Measurements from ENCODE around the gene USP9Y. TPM values are rescaled to one million over a fixed set of nuclear protein-coding genes. Genes with fewer than 3 reads are reported as not detected.

USP9Y gene
- 6.7 and 8.2 TPM in 2 replicates for total RNA-seq

GRCh38 chrY:12701181-12701695 is at the start of gene USP9Y:
Gene USP9Y (plus strand): TSS chrY:12701231. CDS start chrY:12709448, 8,217 bp downstream.

DNA sequence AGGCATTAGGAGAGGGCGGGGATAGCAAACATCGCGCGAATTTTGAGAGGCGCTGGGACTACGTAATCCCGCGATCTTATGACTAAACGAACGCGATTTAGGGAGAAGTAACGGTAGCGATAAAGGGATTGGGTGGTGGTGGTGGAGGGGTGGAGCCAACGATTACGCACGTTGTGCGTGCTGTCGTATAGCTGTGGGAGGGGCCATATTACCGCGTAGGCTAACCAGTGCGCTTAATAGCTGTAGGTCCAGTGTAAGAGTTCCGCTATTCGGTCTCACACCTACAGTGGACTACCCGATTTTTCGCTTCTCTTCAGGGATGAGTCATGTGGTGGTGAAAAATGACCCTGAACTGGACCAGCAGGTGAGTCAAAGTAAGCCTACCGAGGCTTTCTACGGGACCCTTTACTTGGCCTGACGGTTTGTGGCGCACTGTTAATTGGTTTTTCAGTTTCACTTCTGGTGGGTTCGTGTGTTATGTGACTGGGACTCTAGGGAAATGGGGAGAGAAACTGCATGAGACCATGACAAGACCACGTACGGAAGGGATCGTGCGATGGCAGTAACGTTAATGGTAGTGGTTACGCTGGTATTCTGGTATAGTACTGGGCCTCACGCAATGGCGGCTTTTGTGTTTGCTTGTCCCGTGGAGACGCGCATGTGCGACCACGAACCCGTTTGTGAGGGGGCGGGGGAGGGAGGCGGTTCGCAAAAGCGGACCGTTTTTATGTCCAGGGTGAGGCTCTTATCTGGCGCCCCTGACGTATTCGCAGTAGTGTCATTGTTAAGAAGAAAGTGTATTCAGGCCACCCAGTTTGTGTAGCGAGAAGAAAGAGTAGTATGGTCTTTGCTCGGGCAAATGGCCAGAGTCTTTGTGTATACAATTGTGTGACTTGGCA is 203.8 kb downstream of the USP9Y start, which contains the start of gene DDX3Y:
TSS of gene DDX3Y (plus strand) at position 251 of the 899 bp plus-strand sequence. CDS start at position 320, 69 bp downstream.

Other genes with a start within 250 kb of the USP9Y start
- gene DDX3Y, start 203.6 kb downstream of the USP9Y start, total RNA-seq = 12.6 and 20.5 TPM in 2 replicates

Data from bronchus fibroblast of lung (primary cell).